B cell (primary cell): ENCODE measurements around the gene FAM177A1.

Source experiments
- CTCF ChIP-seq: fragments of 200-600 bp; IDR thresholded peaks from one replicate; pipeline ENCODE4 v1.8.0; 2022; ENCODE audit warnings: antibody characterized with exemption, mild to moderate bottlenecking
- EZH2 ChIP-seq: IDR thresholded peaks from 2 replicates; pipeline ENCODE4 v1.6.1; 2012; ENCODE audit warnings: borderline replicate concordance, low read depth, mild to moderate bottlenecking, moderate library complexity, low read length; ENCODE audit not compliant: insufficient read depth, poor library complexity, severe bottlenecking

GRCh38 chr14:35034440-35034833, 11.6 kb upstream of the FAM177A1 start:
- no peak for TF ChIP-seq CTCF
- no peak for TF ChIP-seq EZH2
